Duodenal mucosa (tissue), 2 donors: ENCODE data around the gene TCF7L1.

Source experiments
- H3K27ac ChIP-seq: one replicate; pipeline ENCODE4 v1.7.0; 2013; ENCODE audit warnings: low read depth, low read length
- H3K27me3 ChIP-seq, 2 donors: one replicate each; pipeline ENCODE4 v1.7.0; 2013; ENCODE audit warnings: low read length in 2 of 2, control low read depth in 1 of 2; ENCODE audit not compliant: insufficient read depth in 2 of 2, control insufficient read depth in 1 of 2
- H3K36me3 ChIP-seq, 2 donors: one replicate each; pipeline ENCODE4 v1.7.0; 2013; ENCODE audit warnings: low read length in 2 of 2, control low read depth in 1 of 2; ENCODE audit not compliant: insufficient read depth in 2 of 2, control insufficient read depth in 1 of 2
- H3K4me1 ChIP-seq, 2 donors: one replicate each; pipeline ENCODE4 v1.7.0; 2013; ENCODE audit warnings: low read length in 2 of 2, control low read depth in 1 of 2; ENCODE audit not compliant: insufficient read depth in 2 of 2, control insufficient read depth in 1 of 2
- H3K4me3 ChIP-seq, 2 donors: one replicate each; pipeline ENCODE4 v1.7.0; 2013; ENCODE audit warnings: low read length in 2 of 2, low read depth in 1 of 2
- H3K9ac ChIP-seq, 2 donors: one replicate each; pipeline ENCODE4 v1.7.0; 2013; ENCODE audit warnings: low read length in 2 of 2, low read depth in 1 of 2
- H3K9me3 ChIP-seq, 2 donors: one replicate each; pipeline ENCODE4 v1.7.0; 2013; ENCODE audit warnings: low read length in 2 of 2, control low read depth in 1 of 2; ENCODE audit not compliant: control insufficient read depth in 1 of 2

Gene TCF7L1

GRCh38 chr2:85283641-85284040 lies 150.4 kb downstream of the TCF7L1 start:
- Histone ChIP-seq H3K36me3 (no peaks in the 10 kb centered on the region), H3K27ac (no peak overlapping the region), H3K4me3 (no peak overlapping the region), H3K9me3 (no peaks in the 10 kb centered on the region), H3K4me1 (peaks cover 7 to 12% of the 10 kb centered on the region in 2 donors), H3K9ac (no peak overlapping the region), H3K27me3 (no peaks in the 10 kb centered on the region)

GRCh38 chr2:85286918-85287317 lies 153.7 kb downstream of the TCF7L1 start:
- Histone ChIP-seq H3K9ac (no peak overlapping the region), H3K4me3 (no peak overlapping the region), H3K36me3 (no peaks in the 10 kb centered on the region), H3K4me1 (peaks cover 11 to 25% of the 10 kb centered on the region in 2 donors), H3K9me3 (no peaks in the 10 kb centered on the region), H3K27me3 (no peaks in the 10 kb centered on the region), H3K27ac (no peak overlapping the region)

GRCh38 chr2:85287721-85288120 lies 154.5 kb downstream of the TCF7L1 start:
- H3K36me3 ChIP-seq: no peaks in the 10 kb centered on the region
- H3K9me3 ChIP-seq: no peaks in the 10 kb centered on the region
- H3K4me1 ChIP-seq: peaks cover 11 to 25% of the 10 kb centered on the region in 2 donors
- H3K27me3 ChIP-seq: no peaks in the 10 kb centered on the region
- H3K4me3 ChIP-seq: no peak overlapping the region
- no peak overlapping the region for H3K9ac ChIP-seq
- no peak overlapping the region for H3K27ac ChIP-seq

- no peak overlapping the region for H3K9ac ChIP-seq
- peaks cover 11 to 25% of the 10 kb centered on the region in 2 donors for H3K4me1 ChIP-seq
- no peaks in the 10 kb centered on the region for H3K27me3 ChIP-seq
- H3K4me3 ChIP-seq: no peak overlapping the region
- no peaks in the 10 kb centered on the region for H3K36me3 ChIP-seq
- no peak overlapping the region for H3K27ac ChIP-seq
- no peaks in the 10 kb centered on the region for H3K9me3 ChIP-seq
These were observed 155.1 kb downstream of the TCF7L1 start for GRCh38 chr2:85288244-85288725.

- no peaks in the 10 kb centered on the region for H3K27me3 ChIP-seq
- no peaks in the 10 kb centered on the region for H3K36me3 ChIP-seq
- no peaks in the 10 kb centered on the region for H3K9me3 ChIP-seq
- peaks cover 11 to 20% of the 10 kb centered on the region in 2 donors for H3K4me1 ChIP-seq
- H3K4me3 ChIP-seq: peak overlapping the region in 1 of 2 donors; percentile 32
- no peak overlapping the region for H3K9ac ChIP-seq
- no peak overlapping the region for H3K27ac ChIP-seq
These were observed 158.3 kb downstream of the TCF7L1 start for GRCh38 chr2:85291425-85292023.

GRCh38 chr2:85302121-85302520 lies 168.9 kb downstream of the TCF7L1 start:
- Histone ChIP-seq H3K27me3 (no peaks in the 10 kb centered on the region), H3K9ac (no peak overlapping the region), H3K4me1 (peaks cover 6 to 8% of the 10 kb centered on the region in 2 donors), H3K27ac (no peak overlapping the region), H3K4me3 (no peak overlapping the region), H3K9me3 (no peaks in the 10 kb centered on the region), H3K36me3 (peaks cover 0 to 4% of the 10 kb centered on the region in 2 donors)

- H3K36me3 ChIP-seq: peaks cover 0 to 4% of the 10 kb centered on the region in 2 donors
- H3K4me1 ChIP-seq: peaks cover 20 to 25% of the 10 kb centered on the region in 2 donors
- H3K27me3 ChIP-seq: no peaks in the 10 kb centered on the region
- H3K9ac ChIP-seq: no peak overlapping the region
- H3K27ac ChIP-seq: no peak overlapping the region
- no peak overlapping the region for H3K4me3 ChIP-seq
- H3K9me3 ChIP-seq: no peaks in the 10 kb centered on the region
These were observed 170.8 kb downstream of the TCF7L1 start for GRCh38 chr2:85303780-85304531.

GRCh38 chr2:85307527-85307897 lies 174.3 kb downstream of the TCF7L1 start:
- no peaks in the 10 kb centered on the region for H3K27me3 ChIP-seq
- H3K9me3 ChIP-seq: no peaks in the 10 kb centered on the region
- peaks cover 0 to 4% of the 10 kb centered on the region in 2 donors for H3K36me3 ChIP-seq
- peak overlapping the region; percentile 84 for H3K27ac ChIP-seq
- H3K4me1 ChIP-seq: peaks cover 34 to 36% of the 10 kb centered on the region in 2 donors
- H3K9ac ChIP-seq: peak overlapping the region; percentile 69 to 78
- peak overlapping the region; percentile 62 to 68 for H3K4me3 ChIP-seq

- no peaks in the 10 kb centered on the region for H3K9me3 ChIP-seq
- H3K27ac ChIP-seq: no peak overlapping the region
- H3K4me1 ChIP-seq: peaks cover 34 to 36% of the 10 kb centered on the region in 2 donors
- H3K9ac ChIP-seq: peak overlapping the region in 1 of 2 donors; percentile 69
- no peak overlapping the region for H3K4me3 ChIP-seq
- H3K27me3 ChIP-seq: no peaks in the 10 kb centered on the region
- peaks cover 0 to 4% of the 10 kb centered on the region in 2 donors for H3K36me3 ChIP-seq
These were observed 175.0 kb downstream of the TCF7L1 start for GRCh38 chr2:85308201-85308600.

- H3K4me3 ChIP-seq: peak overlapping the region in 1 of 2 donors; percentile 43
These were observed 175.8 kb downstream of the TCF7L1 start for GRCh38 chr2:85308896-85309555.

More at GRCh38 chr2:85308896-85309555, 175.8 kb downstream of the TCF7L1 start:
- no peaks in the 10 kb centered on the region for H3K27me3 ChIP-seq
- H3K9me3 ChIP-seq: no peaks in the 10 kb centered on the region
- H3K27ac ChIP-seq: no peak overlapping the region
- H3K9ac ChIP-seq: no peak overlapping the region
- H3K36me3 ChIP-seq: peaks cover 0 to 4% of the 10 kb centered on the region in 2 donors
- H3K4me1 ChIP-seq: peaks cover 34 to 36% of the 10 kb centered on the region in 2 donors
